ENCODE results near the gene USP6NL.

DNA sequence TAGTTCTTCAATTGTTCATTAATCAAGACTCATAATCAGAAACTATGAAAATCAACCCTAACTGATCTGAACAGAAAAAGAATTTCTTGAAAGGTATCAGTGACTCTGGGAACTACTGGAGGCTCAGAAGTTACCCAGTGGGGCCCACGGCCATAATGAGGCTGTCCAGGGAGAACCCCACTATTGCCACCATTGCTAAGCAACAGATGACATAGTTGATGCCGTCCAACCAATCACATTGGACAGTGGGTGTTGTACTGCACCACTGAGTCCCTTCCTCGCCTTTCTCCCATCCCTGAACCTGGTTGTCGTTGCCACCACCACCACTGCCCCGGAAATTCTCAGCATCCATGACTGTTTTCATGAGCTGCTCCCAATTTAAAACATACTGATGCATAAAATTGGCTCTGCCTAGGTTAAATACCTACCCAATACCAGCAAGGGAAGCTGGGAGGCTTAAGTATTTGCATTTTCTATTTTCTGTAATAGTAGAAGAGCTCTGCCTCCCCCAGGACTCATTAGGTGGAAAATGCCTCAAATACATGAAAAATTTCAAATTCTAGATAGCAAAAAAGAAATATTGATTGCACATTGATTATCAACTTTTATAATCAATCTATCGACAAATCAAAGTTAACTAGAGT, 26.7 kb upstream of the USP6NL start:
- TF ChIP-seq POLR2AphosphoS5 (IDR thresholded peaks at IDR 0.05; ENCODE audit: low read depth, low read length) (no peak), REST (IDR thresholded peaks at IDR 0.05; ENCODE audit: low read depth, low read length) (no peak), GATA2 (CRISPR knock-in tag; IDR thresholded peaks at IDR 0.05) (no peak), EZH2phosphoT487 (IDR thresholded peaks at IDR 0.05; ENCODE audit: borderline replicate concordance, low read depth) (no peak), TEAD4 (IDR thresholded peaks at IDR 0.05; ENCODE audit: borderline replicate concordance, insufficient read depth) (no peak), CTCF (IDR thresholded peaks at IDR 0.05) (no peak), RAD21 (IDR thresholded peaks at IDR 0.05; ENCODE audit: low read length) (no peak), MXI1 (IDR thresholded peaks at IDR 0.05; ENCODE audit: low read depth, low read length) (no peak), EP300 (IDR thresholded peaks at IDR 0.05; ENCODE audit: borderline replicate concordance in 1 of 2, low read depth in 1 of 2, low read length in 1 of 2) (no peak)
